ENCODE results near the gene AGBL4.

GRCh38 chr1:49251019-49251784 lies 772.6 kb downstream of the AGBL4 start:
- no peak for TF ChIP-seq EZH2 (IDR thresholded peaks at IDR 0.05; ENCODE audit: borderline replicate concordance, low read length)
- no peak for TF ChIP-seq CTCF (IDR thresholded peaks at IDR 0.05; ENCODE audit: low read length)

Measured in OCI-LY1 (cell line).